NB4 (cell line): ENCODE results near the gene TBX6.
A peak's percentile ranks its signal among the peaks of the same experiment; 100 is the strongest.

Experiments used
- DNase-seq: peaks from one replicate; pipeline ENCODE4 v3.0.0; 2010; ENCODE audit warnings: low read depth
- H3K4me3 ChIP-seq: one replicate; pipeline ENCODE4 v1.5.1; 2011; ENCODE audit warnings: mild to moderate bottlenecking, low read depth, low read length, moderate library complexity
- CTCF ChIP-seq: IDR thresholded peaks from one replicate; pipeline ENCODE4 v1.5.1; 2012; ENCODE audit warnings: low read depth, low read length
- MAX ChIP-seq: IDR thresholded peaks from 2 replicates; pipeline ENCODE4 v1.6.1; 2011; ENCODE audit warnings: low read depth, low read length
- MYC ChIP-seq: IDR thresholded peaks from 2 replicates; pipeline ENCODE4 v1.6.1; 2011; ENCODE audit warnings: low read depth, low read length
- POLR2A ChIP-seq: IDR thresholded peaks from 2 replicates; pipeline ENCODE4 v1.6.1; 2011; ENCODE audit warnings: mild to moderate bottlenecking; ENCODE audit not compliant: insufficient read length; ENCODE audit errors: extremely low read depth

TBX6 gene

GRCh38 chr16:30060836-30061554 lies 30.7 kb downstream of the TBX6 start:
- no peak for TF ChIP-seq MAX
- no peak for TF ChIP-seq POLR2A
- no peak overlapping the region for H3K4me3 ChIP-seq
- no peak for DNase-seq

GRCh38 chr16:30060346-30060745 lies 31.4 kb downstream of the TBX6 start:
- H3K4me3 ChIP-seq = no peak overlapping the region
- no peak for DNase-seq
- no peak for TF ChIP-seq MYC
- no peak for TF ChIP-seq CTCF
- no peak for TF ChIP-seq POLR2A
- TF ChIP-seq MAX = no peak

- no peak for TF ChIP-seq MAX
- TF ChIP-seq MYC = no peak
- peak; percentile 68 for TF ChIP-seq CTCF
- TF ChIP-seq POLR2A = no peak
- peak; percentile 59 for DNase-seq
- H3K4me3 ChIP-seq = no peak overlapping the region
Observed at GRCh38 chr16:30054959-30055553, 36.7 kb downstream of the TBX6 start.

- no peak overlapping the region for H3K4me3 ChIP-seq
- TF ChIP-seq MYC (no peak), CTCF (no peak), POLR2A (no peak), MAX (no peak)
- no peak for DNase-seq
Observed at GRCh38 chr16:30054451-30054850, 37.3 kb downstream of the TBX6 start.

- TF ChIP-seq MYC (no peak), POLR2A (no peak), MAX (no peak), CTCF (no peak)
- peak overlapping the region; percentile 79 for H3K4me3 ChIP-seq
- DNase-seq = peak; percentile 42
Observed at GRCh38 chr16:30053376-30054015, 38.2 kb downstream of the TBX6 start.
